CMK (cell line): ENCODE results near the gene PPEF1.
"Not testable (repeated sequence)": the region's sequence is repeated elsewhere in the genome, so short reads cannot be mapped to it uniquely, and the experiment has no call there.

Experiments
- DNase-seq: peaks from one replicate; pipeline ENCODE4 v3.0.0-alpha.2; 2010; ENCODE audit warnings: low read depth

The PPEF1 gene

DNA sequence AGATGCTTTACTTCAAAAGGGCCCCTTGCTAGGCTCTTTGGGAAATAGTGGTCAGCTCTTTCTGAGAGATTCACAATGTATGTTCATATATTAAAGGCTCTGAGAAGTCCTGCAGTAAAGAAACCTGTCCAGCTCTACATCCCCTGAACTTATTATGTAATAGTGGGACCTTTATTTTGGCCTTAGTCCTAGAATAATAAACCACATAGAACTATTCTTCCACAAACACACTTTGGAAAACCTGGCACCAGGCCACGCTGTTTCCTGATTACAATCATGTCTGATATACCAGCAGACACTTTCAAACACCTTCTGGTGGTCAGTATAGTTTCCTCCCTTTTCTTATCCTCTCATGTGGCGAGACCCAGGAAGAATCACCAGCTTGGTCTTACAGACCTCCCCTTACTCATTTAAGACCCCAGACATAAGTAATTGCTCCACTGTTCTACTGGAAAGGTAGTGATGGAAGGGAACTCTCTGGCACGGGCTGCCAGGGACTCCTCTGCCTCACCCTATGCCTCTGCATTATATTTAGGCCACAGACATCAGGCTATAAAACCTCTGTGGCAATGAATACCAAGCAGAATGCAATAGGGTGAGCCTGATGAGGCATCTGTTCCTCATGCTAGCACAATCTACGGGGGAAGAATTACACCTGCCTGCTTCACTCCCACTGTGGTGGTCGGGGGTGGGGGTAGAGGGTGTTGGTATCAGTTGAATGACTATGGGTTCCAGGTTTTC lies 5.7 kb upstream of the PPEF1 start:
- DNase-seq = no peak

DNA sequence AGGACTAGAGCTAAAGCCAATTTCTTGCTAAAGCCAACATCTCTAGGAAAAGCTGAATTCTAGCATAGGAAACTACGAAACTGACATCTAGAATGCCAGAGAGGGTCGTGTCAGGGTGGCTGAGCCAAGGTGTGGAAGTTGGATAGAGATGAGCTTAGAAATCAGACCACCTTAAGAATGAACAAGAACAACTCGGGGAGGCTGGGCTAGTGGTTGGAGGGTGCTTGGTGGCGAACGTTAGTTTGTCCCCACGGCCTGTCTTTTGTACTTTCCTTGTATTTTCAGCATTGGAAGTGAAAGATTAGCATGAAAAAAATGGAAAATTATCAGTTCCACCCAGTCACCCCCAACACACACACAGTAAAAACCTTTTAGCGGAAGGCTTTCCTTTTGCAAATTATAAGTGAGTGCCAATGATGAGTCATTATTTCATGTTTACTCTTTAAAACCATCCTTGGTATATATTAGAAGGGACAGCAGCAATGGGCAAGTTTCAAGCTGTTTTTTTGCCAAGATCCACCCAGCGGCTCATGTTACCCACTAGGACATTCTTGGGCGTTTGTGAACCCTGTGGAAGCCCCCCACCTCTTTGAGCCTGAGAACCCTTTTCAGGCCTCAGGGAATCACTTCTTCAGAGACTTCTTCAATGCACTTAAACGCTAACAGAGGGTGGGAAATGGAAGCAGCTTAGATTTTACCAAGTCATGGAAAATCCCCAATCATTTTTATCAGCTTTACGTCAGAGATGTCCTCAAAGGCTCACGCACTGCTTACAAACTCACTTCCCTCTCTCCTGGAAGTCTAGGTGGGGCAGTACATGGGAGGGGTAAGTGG lies 4.9 kb upstream of the PPEF1 start:
- no peak for DNase-seq

DNA sequence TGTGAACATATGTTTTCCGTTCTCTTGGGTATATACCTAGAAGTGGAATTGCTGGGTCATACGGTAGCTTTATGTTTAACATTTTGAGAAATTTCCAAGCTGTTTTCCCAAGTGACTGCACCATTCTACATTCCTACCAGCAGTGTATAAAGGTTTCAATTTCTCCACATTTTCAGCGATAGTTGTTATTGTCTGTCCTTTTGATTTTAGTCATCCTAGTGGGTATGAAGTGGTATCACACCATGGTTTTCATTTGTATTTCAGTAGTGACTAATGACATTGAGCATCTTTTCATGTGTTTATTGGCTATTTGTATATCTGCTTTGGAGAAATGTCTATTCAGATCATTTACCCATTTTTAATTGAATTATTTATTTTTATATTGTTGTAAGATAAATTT lies 2.4 kb downstream of the PPEF1 start:
- DNase-seq = no peak

DNA sequence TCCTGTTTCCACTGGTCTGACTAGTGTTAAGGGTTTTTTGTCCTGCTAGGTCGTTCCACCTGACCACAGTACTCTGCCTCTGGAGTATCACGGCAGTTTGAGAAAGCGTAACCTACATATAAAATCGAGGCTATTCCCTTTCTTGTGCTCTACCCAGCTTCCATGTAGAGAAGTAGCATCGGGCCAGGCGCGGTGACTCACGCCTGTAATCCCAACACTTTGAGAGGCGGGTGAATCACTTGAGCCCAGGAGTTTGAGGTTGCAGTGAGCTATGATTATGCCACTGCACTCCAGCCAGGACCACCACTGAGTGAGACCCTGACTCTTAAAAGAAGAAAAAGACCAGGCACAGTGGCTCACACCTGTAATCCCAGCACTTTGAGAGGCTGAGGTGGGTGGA lies 7.5 kb downstream of the PPEF1 start:
- DNase-seq = no peak

DNA sequence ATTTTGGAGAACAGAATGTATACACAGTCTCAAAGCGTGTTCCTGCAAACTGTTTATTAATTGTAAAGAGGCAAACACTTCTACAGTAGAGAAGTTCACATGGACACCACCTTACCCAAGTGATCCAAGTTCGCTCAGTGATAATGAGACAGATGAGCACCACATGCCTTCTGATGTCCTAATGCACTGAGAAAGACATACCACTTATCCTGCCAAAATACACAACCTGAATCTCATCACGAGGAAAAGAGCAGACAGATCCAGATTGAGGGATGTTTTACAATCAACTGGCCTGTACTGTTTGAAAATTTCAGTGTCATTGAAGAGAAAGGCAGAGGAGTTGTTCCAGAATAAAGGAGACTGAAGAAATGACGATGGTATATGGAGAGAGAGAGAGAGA lies 12.4 kb downstream of the PPEF1 start:
- DNase-seq = no peak

DNA sequence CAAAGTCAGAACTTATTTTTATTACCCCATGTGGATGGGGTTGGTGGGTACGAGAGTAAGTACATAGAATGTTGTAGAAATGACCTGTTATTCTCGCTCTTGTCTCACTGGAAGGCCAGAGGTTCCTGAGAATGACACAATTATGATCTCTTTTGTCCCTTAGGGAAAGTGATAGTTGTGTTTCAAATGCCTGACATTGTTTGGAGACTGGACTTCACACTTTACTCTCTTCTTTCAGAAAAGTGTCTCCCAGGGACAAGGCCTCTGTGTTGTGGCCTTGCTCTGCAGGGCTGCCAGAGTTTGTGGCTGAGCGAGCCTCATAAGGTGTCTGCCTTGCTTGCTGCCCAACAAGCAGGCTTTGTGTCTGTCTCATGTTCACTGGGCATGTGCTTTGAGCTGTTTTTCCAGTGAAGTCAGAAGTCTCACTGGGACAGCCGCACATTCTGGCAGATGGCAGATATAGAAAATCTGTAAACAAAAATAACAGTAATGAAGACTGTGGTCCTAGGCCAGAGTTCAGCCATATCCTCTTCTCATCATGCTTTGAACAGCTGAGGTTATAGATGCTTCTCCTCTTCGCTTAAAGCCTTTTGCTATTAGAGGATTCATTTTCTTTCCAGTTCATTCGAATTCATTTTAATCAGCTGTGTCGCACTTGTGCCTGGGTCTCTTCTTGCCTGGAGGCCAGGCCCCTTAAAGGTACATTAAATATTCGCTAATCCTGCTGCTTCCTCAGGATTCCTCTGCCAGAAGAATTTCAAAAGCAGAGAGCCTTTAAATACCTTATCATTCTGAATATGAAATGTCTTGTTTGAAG lies 14.4 kb downstream of the PPEF1 start:
- no peak for DNase-seq

DNA sequence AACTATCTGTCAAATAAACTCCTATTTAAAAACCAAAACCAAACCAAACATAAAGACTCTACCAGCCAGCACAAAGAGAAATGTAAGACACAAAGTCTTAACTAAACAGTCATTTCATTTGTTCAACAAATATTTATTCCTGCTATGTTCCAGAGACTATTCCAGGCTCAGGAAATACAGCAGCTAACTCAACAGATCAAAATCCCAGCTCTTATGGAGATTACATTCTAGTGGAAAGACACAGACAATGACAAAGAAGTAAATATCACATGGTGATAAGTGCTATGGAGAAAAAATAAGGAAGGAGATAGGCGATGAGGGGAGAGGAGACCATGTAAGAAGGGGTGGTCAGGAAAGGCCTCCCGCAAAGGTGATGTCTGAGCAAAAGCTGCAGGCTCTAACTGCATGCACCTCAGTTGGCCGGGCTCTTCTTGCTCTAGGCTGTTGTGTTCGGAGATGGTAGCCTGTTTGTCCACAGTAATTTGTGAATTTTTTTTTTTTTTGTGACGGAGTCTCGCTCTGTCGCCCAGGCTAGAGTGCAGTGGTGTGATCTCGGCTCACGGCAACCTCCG lies 15.1 kb downstream of the PPEF1 start:
- no peak for DNase-seq

DNA sequence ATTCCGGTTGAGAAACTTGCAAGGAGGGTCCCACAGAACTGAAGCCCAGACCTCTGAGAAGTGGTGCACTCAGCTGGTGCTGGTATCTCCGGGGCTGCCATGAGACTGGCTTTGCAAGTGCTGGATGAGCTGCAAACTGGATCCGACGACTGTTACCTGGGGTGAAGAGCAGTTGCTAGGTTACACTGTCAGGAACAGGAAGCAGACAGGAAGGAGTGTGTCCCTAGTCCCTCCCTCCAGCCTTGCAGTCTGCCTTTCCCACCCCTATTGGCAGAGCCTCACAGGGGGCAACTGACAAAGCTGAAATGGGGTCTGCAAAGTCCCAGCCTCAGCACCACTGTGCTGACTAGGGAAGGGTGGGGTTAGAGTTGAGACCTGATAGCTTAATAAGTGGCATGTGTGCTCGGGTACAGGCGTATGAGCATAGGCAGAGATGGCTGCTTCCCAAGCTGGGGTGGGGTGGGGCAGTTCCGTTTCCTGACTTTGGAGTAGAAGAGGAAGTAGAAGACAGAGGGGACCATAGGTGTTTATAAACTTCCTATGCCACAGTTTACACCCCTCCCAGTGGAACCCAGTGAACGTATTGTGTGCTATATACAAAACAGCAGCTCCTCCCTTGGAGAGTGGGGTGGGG lies 18.0 kb downstream of the PPEF1 start:
- no peak for DNase-seq

DNA sequence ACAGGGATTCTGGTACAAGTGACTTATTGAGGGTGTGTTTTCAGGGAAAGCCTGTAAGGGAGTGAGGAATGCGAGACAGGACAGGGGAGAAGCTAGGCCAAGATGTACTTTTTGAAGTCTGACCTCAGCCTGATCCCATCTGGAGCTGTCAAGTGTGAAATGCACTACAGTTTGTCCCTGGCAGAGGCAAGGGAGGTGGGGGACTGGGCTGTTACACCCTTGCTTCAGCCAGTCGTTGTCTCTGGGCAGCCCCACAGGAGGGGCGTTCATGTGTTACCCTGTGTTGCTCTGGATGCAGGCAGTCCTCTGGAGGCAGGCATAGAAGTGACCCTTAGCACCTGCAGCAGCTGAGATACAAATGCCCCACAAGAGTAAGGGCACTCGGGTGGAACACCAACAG lies 25.8 kb downstream of the PPEF1 start:
- DNase-seq = no peak

DNA sequence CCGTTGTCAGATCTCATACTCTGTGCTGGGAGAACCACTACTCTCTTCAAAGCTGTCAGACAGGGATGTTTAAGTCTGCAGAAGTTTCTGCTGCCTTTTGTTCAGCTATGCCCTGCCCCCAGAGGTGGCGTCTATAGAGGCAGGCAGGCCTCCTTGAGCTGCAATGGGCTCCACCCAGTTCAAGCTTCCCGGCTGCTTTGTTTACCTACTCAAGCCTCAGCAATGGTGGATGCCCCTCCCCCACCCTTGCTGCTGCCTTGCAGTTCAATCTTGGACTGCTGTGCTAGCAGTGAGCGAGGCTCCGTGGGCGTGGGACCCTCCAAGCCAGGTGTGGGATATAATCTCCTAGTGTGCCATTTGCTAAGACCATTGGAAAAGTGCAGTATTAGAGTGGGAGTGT lies 32.2 kb downstream of the PPEF1 start:
- DNase-seq = not testable (repeated sequence)

DNA sequence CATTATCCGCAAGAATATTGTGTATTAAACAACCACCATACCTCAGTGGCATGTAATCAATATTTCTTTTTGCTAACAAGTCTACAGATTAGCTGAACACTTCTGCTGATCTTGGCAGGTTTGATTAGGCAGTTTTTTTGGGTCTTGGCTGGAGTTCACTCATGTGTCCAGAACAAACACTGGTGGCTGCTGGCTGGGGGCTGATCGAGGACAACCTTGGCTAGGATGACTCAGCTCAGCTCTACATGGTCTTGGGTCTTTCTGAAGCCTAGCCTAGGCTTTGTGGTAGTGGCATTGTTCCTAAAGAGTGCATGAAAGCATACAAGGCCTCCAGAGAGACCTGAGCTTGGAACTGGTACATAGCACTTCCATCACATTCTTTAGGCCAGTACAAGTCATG lies 41.1 kb downstream of the PPEF1 start:
- DNase-seq = no peak

DNA sequence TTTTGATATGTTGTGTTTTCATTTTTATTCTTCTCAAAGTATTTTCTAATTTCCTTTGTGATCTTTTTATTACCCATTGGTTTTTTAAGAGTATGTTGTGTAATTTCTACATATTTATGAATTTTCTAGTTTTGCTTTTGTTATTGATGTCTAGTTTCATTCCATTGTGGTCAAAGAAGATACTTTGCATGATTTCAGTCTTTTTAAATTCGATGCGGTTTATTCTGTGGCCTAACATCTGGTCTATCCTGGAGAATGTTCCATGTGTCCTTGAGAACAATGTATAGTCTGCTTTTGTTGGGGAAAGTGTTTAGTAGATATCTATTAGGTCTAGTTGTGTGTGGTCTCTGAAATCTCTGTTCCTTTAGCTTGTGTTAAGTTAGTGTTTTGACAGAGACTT lies 46.2 kb downstream of the PPEF1 start:
- no peak for DNase-seq

DNA sequence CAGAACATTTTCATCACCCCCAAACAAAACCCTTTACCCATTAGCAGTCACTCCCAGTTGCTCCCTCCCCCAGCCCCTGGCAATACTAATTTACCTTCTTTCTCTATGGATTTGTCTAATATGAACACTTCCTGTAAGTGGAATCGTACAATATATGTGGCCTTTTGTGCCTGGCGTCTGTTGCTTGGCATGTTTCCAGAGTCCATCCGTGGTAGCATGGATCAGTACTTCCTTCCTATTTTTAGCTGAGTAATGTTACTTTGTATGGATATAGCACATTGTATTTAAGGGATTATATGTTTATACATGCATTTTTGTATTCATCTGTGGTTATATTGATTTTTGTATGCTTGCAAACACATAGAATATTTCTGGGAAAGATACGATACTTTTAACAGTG lies 48.2 kb downstream of the PPEF1 start:
- DNase-seq = no peak

DNA sequence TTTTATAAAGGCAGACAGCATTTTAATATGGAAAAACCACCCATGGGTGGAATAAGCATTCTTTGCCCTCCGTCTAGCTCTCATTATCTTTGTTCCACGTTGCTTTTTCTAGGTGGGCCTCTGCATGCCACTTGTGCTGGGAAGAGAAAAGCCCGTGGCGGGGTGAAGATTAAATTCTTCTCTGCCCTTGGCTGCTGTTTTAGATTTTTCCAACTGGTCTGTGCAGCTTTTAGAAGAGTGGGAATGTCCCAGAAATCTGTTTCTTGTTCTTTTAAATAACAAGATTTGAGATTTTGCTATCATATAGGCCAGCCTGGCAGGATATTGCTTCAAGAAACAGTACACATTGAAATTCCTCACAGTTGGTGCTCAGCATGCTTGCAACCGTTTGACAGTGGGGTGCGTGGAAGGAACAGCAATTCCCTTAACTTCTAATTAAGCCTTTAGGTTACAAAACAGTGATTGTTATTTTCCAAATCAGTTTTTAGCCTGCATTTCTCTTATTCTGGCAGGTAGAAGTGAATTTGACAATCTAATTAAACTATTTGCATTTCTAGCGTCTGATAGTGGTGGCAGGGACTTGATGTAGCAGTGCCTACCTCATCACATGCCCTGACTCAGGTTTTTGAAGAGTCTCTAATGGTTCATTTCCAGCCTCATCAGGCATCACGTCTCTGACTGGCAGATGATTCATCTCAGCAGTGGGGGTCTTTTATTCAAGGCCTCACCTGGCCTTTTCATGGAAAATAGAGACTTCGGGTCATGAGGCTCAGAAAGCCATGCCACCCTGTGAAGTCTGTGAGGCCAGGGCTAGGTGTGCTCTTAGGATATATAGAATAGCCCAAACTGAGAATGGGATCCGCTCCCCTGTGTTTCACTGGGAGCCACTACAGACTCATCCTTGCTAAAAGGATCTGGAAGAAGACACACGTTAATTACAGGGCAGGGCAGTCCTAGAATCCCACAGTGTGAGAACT lies 50.8 kb downstream of the PPEF1 start:
- DNase-seq = no peak

DNA sequence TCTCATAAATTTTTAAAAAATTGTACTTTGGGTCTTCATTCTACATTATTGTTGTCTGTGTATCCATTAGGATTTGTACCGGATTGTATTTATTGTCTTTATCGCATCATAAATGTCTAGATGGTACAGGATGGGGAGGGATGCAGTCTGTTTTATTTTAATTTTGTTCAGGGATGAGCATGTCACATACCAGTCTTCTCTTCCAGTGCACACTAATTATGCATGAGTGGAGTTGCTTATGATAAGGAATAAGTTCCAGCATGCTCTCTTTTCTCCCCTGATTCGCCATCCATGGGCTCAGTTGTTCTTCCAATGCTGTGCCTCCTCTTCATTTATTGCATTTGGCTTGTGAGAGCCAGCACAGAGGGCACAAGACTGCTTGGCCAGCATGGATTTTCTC lies 54.3 kb downstream of the PPEF1 start:
- no peak for DNase-seq

DNA sequence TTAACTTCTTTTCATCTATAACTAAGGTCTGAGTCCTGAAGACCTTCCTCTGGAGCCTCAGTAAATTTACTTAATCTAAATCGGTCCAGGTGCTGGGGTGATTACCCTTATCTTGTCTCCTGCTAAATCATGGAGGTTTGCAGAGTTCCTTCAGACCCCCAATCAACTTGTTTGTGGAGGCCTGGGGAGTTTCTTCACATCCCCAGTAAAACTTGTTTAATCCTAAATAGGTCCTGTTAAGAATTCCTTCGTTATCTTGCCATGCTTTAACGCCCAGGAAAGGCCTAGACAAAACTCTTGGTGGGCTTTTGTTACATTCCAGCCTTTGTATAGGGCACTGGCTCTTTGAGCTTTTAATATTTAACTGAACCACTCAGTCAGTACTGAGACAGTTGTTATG lies 55.7 kb downstream of the PPEF1 start:
- not testable (repeated sequence) for DNase-seq

DNA sequence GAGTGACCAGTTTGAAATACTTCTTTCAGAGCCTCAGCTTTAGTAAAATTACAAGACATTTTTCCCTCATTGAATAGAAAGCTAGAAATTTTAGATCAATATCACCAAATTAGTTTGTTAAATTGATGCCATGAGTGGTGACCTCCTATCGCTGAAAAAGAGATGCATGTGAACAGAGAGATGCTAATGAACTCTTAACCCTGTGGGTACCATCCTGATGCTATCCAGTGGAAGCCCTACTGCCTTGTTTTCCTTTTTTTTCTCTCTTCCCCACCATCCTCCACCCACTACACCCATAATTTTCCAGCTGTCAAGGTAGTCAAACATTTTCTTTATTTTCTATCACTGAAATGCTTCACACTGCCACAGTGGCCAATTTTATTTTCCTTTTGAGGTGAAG lies 61.9 kb downstream of the PPEF1 start:
- DNase-seq = no peak

DNA sequence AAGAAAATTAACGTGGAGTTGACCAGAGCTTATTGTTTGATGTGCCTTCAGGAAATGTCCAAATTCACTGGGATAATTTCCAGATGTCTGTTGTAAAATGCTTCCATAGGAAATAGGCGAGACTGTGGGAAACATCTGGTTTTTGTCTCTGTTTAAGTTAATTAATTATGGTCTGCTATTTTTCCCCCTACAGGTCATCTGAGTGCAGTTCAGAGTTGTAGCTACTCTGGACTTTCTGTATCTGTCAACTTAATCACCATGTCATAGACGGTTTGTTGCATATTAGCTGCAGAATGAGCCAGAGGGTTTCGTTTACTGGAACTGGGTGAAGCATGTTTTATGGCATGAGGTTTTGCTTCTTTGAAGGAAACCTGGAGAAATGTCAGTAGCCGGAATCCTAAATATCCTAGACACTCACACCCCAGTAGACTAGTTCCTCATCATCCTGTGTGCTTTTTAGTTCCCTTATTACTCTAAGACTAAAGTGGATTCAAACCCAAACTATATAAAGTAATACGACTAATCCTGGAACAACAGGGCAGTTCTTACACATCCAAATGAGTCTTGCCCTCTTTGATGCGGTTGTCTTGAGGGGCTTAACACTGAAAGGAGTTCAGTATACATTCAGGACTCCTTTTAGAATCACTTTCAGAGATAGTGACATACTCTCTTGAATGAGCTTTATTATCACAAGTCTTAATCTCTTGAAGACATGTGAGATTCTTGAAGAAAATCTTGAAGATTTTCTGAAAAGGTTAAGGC lies 62.5 kb downstream of the PPEF1 start:
- DNase-seq = no peak

DNA sequence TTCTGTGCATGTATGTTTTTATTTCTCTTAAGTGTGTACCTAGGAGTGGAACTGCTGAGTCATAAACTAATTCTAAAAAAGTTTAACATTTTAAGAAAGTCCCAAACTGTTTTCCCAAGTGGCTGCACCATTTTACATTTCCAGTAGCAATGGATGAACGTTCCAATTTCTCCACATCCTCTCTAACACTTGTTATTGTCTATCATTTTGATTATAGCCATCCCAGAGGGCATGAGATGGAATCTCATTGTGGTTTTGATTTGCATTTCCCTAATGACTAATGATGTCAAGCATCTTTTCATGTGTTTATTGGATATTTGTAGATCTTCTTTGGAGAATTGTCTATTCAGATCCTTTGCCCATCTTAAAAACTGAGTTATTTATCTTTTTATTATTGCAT lies 82.5 kb downstream of the PPEF1 start:
- DNase-seq = no peak

DNA sequence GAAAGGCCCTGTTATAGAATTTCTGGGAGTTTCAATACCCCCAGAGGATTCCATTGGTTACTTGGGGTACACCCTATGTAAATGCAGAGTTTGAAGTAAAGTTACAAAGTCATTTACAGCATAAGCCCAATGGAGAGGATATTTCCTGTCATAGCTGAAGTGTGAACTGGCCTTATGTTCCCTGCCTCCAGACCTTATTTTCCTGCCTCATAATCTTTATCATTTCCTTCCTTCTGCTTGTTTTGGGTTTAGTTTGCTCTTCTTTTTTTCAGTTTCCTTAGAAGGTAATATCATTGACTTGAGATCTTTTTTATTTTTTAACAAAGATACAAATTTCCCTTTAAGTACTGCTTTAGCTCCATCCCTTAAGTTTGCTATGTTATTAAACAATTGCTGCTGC lies 85.4 kb downstream of the PPEF1 start:
- no peak for DNase-seq
